H9 (cell line): Measurements from ENCODE around the gene PLCH1. TPM values are rescaled to one million over a fixed set of nuclear protein-coding genes. Genes with fewer than 3 reads are reported as not detected.

Source experiments
- DNase-seq: peaks from one replicate; pipeline ENCODE4 v3.0.0-alpha.2; 2017
- H2AFZ ChIP-seq: one replicate; pipeline ENCODE4 v1.6.1; 2013; ENCODE audit warnings: mild to moderate bottlenecking, low read length, control low read depth, moderate library complexity
- H2AK5ac ChIP-seq: 2 replicates; pipeline ENCODE4 v1.6.1; 2013; ENCODE audit warnings: low read length, control low read depth, mixed read lengths; ENCODE audit not compliant: insufficient read length
- H2BK120ac ChIP-seq: one replicate; pipeline ENCODE4 v1.6.1; 2013; ENCODE audit warnings: low read depth, mild to moderate bottlenecking, low read length, control low read depth, inconsistent platforms; ENCODE audit not compliant: poor library complexity, severe bottlenecking
- H2BK12ac ChIP-seq: 2 replicates; pipeline ENCODE4 v1.6.1; 2013; ENCODE audit warnings: low read length, control low read depth, mixed read lengths, low read depth; ENCODE audit not compliant: insufficient read length
- H2BK15ac ChIP-seq: 2 replicates; pipeline ENCODE4 v1.6.1; 2013; ENCODE audit warnings: low read depth, low read length, control low read depth
- H2BK20ac ChIP-seq: one replicate; pipeline ENCODE4 v1.6.1; 2013; ENCODE audit warnings: low read depth, mild to moderate bottlenecking, low read length, control low read depth, inconsistent platforms; ENCODE audit not compliant: poor library complexity, severe bottlenecking
- H2BK5ac ChIP-seq: 2 replicates; pipeline ENCODE4 v1.6.1; 2013; ENCODE audit warnings: low read length, control low read depth, mixed read lengths; ENCODE audit not compliant: insufficient read length
- H3K14ac ChIP-seq: 2 replicates; pipeline ENCODE4 v1.6.1; 2013; ENCODE audit warnings: low read length, control low read depth; ENCODE audit not compliant: insufficient read depth
- H3K18ac ChIP-seq: 2 replicates; pipeline ENCODE4 v1.6.1; 2013; ENCODE audit warnings: low read depth, mild to moderate bottlenecking, mixed read lengths, low read length, control low read depth; ENCODE audit not compliant: insufficient read length
- H3K23ac ChIP-seq: 2 replicates; pipeline ENCODE4 v1.6.1; 2013; ENCODE audit warnings: low read length, control low read depth, mixed read lengths, low read depth; ENCODE audit not compliant: insufficient read length
- H3K23me2 ChIP-seq: 2 replicates; pipeline ENCODE4 v1.6.1; 2013; ENCODE audit warnings: low read depth, mild to moderate bottlenecking, mixed read lengths, low read length, control low read depth; ENCODE audit not compliant: insufficient read length, poor library complexity, severe bottlenecking
- H3K27ac ChIP-seq: 2 replicates; pipeline ENCODE4 v1.5.1; 2013; ENCODE audit warnings: low read length, control low read depth, mixed read lengths, low read depth; ENCODE audit not compliant: insufficient read length
- H3K27me3 ChIP-seq: 2 replicates; pipeline ENCODE4 v1.6.1; 2013; ENCODE audit warnings: low read length, control low read depth, inconsistent platforms; ENCODE audit not compliant: insufficient read depth
- H3K4ac ChIP-seq: 2 replicates; pipeline ENCODE4 v1.6.1; 2013; ENCODE audit warnings: low read depth, mild to moderate bottlenecking, control low read depth, inconsistent platforms, low read length, moderate library complexity
- H3K4me1 ChIP-seq: 2 replicates; pipeline ENCODE4 v1.6.1; 2013; ENCODE audit warnings: low read length, control low read depth, inconsistent platforms; ENCODE audit not compliant: insufficient read depth
- H3K4me2 ChIP-seq: 2 replicates; pipeline ENCODE4 v1.6.1; 2013; ENCODE audit warnings: low read length, control low read depth, mixed read lengths; ENCODE audit not compliant: insufficient read length, insufficient read depth
- H3K56ac ChIP-seq: 2 replicates; pipeline ENCODE4 v1.6.1; 2013; ENCODE audit warnings: low read depth, mild to moderate bottlenecking, mixed read lengths, low read length, control low read depth; ENCODE audit not compliant: insufficient read length
- H3K79me1 ChIP-seq: 2 replicates; pipeline ENCODE4 v1.6.1; 2013; ENCODE audit warnings: low read depth, mild to moderate bottlenecking, moderate library complexity, low read length, control low read depth, inconsistent platforms; ENCODE audit not compliant: insufficient read depth, poor library complexity, severe bottlenecking
- H3K79me2 ChIP-seq: 2 replicates; pipeline ENCODE4 v1.6.1; 2013; ENCODE audit warnings: low read length, control low read depth, inconsistent platforms; ENCODE audit not compliant: insufficient read depth
- H3K9ac ChIP-seq: 2 replicates; pipeline ENCODE4 v1.6.1; 2013; ENCODE audit warnings: low read length, control low read depth, mixed read lengths; ENCODE audit not compliant: insufficient read length; ENCODE audit errors: extremely low read depth
- H3K9me3 ChIP-seq: one replicate; pipeline ENCODE4 v1.6.1; 2013; ENCODE audit warnings: low read depth, low read length, inconsistent platforms; ENCODE audit not compliant: control insufficient read depth
- H3T11ph ChIP-seq: one replicate; pipeline ENCODE4 v1.6.1; 2013; ENCODE audit warnings: mild to moderate bottlenecking, low read length, control low read depth, inconsistent platforms
- H4K20me1 ChIP-seq: one replicate; pipeline ENCODE4 v1.6.1; 2013; ENCODE audit not compliant: control insufficient read depth, insufficient read length, insufficient read depth
- H4K5ac ChIP-seq: 2 replicates; pipeline ENCODE4 v1.6.1; 2013; ENCODE audit warnings: low read depth, mild to moderate bottlenecking, mixed read lengths, low read length, control low read depth; ENCODE audit not compliant: insufficient read length
- H4K8ac ChIP-seq: replicated peaks from 2 replicates; pipeline ENCODE4 v1.6.1; 2013; ENCODE audit warnings: low read length, control low read depth, mixed read lengths, low read depth; ENCODE audit not compliant: insufficient read length
- H4K91ac ChIP-seq: 2 replicates; pipeline ENCODE4 v1.6.1; 2013; ENCODE audit warnings: low read depth, mild to moderate bottlenecking, moderate library complexity, mixed read lengths, low read length, control low read depth; ENCODE audit not compliant: insufficient read length
- H3K27ac Mint-ChIP-seq, 3 experiments: 2 replicates in 2 of 3; 3 replicates in 1 of 3; pipeline ENCODE4 v1.8.0; 2020 to 2021; ENCODE audit warnings: mixed read lengths in 3 of 3, mild to moderate bottlenecking in 1 of 3, moderate library complexity in 1 of 3
- H3K27me3 Mint-ChIP-seq: 2 replicates; pipeline ENCODE4 v1.8.0; 2021; ENCODE audit warnings: low read depth, mild to moderate bottlenecking, moderate library complexity, mixed read lengths
- H3K36me3 Mint-ChIP-seq, 3 experiments: 2 replicates in 2 of 3; 3 replicates in 1 of 3; pipeline ENCODE4 v1.8.0; 2020 to 2021; ENCODE audit warnings: low read depth in 3 of 3, mixed read lengths in 3 of 3; ENCODE audit not compliant: insufficient read depth in 1 of 3
- H3K4me1 Mint-ChIP-seq, 2 experiments: 2 replicates each; pipeline ENCODE4 v1.8.0; 2020; ENCODE audit warnings: mixed read lengths in 2 of 2
- H3K4me3 Mint-ChIP-seq, 2 experiments: 2 replicates in 1 of 2; 3 replicates in 1 of 2; pipeline ENCODE4 v1.8.0; 2020 to 2021; ENCODE audit warnings: mild to moderate bottlenecking in 2 of 2, mixed read lengths in 2 of 2, moderate library complexity in 1 of 2
- H3K9me3 Mint-ChIP-seq, 2 experiments: 2 replicates in 1 of 2; 3 replicates in 1 of 2; pipeline ENCODE4 v1.8.0; 2020; ENCODE audit warnings: mild to moderate bottlenecking in 2 of 2, mixed read lengths in 2 of 2, moderate library complexity in 1 of 2
- WGBS: extraction: QIAGEN DNeasy Blood & Tissue Kit; methylation state at CpG from one replicate; pipeline ENCODE4 v1.1.7; 2013; ENCODE audit warnings: missing lambda C conversion rate, low lambda C conversion rate, mixed read lengths; ENCODE audit not compliant: insufficient read length; ENCODE audit errors: extremely low coverage; 5-methylcytosine and 5-hydroxymethylcytosine counted together
- total RNA-seq: library from RNA; stranded (reverse); gene quantifications from 2 replicates; pipeline ENCODE4 v1.2.1, GENCODE V29; 2021
- TF ChIP-seq, protein P1 (sequence below): fragments of 200-600 bp; sonication (generic); conservative IDR thresholded peaks from 3 replicates; pipeline ENCODE4 v1.8.0; 2021; ENCODE audit warnings: antibody characterized with exemption, mild to moderate bottlenecking

The PLCH1 gene
- total RNA-seq, 1 experiment from 2014 or later = 19.0 TPM

GRCh38 chr3:155404486-155404885 is 340.4 kb downstream of the PLCH1 start:
- Histone ChIP-seq H3K4ac (no peak overlapping the region), H2AK5ac (no peak overlapping the region), H3K14ac (no peak overlapping the region), H3K27me3 (no peaks in the 10 kb centered on the region), H3K9ac (no peak overlapping the region), H2BK20ac (no peak overlapping the region), H3K4me2 (no peak overlapping the region), H2BK5ac (no peak overlapping the region), H3K18ac (no peak overlapping the region), H4K8ac (no peak overlapping the region), H2BK15ac (no peak overlapping the region), H3K9me3 (no peaks in the 10 kb centered on the region), H3T11ph (no peak overlapping the region), H2BK12ac (no peak overlapping the region), H3K79me2 (no peaks in the 10 kb centered on the region), H3K4me1 (no peaks in the 10 kb centered on the region), H2BK120ac (no peak overlapping the region), H2AFZ (no peak overlapping the region), H3K79me1 (no peaks in the 10 kb centered on the region), H4K5ac (no peak overlapping the region), H4K20me1 (no peaks in the 10 kb centered on the region), H3K27ac (no peak overlapping the region), H3K23ac (no peak overlapping the region), H4K91ac (no peak overlapping the region), H3K56ac (no peak overlapping the region), H3K23me2 (no peaks in the 10 kb centered on the region)
- no peak for DNase-seq
- WGBS = no CpG with 5 or more reads among the region's 1 CpG
- no peaks in the 10 kb centered on the region for H3K4me1 Mint-ChIP-seq
- TF ChIP-seq, protein P1, sequence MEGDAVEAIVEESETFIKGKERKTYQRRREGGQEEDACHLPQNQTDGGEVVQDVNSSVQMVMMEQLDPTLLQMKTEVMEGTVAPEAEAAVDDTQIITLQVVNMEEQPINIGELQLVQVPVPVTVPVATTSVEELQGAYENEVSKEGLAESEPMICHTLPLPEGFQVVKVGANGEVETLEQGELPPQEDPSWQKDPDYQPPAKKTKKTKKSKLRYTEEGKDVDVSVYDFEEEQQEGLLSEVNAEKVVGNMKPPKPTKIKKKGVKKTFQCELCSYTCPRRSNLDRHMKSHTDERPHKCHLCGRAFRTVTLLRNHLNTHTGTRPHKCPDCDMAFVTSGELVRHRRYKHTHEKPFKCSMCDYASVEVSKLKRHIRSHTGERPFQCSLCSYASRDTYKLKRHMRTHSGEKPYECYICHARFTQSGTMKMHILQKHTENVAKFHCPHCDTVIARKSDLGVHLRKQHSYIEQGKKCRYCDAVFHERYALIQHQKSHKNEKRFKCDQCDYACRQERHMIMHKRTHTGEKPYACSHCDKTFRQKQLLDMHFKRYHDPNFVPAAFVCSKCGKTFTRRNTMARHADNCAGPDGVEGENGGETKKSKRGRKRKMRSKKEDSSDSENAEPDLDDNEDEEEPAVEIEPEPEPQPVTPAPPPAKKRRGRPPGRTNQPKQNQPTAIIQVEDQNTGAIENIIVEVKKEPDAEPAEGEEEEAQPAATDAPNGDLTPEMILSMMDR = no peak
- peak overlapping the region in 1 of 3 experiments; percentile 24; a peak in 1 of 7 replicates for H3K27ac Mint-ChIP-seq
- H3K9me3 Mint-ChIP-seq = 0 out of 5 replicates have a peak, but pooled peaks cover 0 to 2% of the 10 kb centered on the region in 2 experiments
- no peaks in the 10 kb centered on the region for H3K36me3 Mint-ChIP-seq
- no peaks in the 10 kb centered on the region; the same call in 1 of the 2 replicates for H3K27me3 Mint-ChIP-seq
- no peak overlapping the region for H3K4me3 Mint-ChIP-seq
